Uterus (tissue), 2 donors: ENCODE measurements around the gene CCSER2.

Source experiments
- CTCF ChIP-seq, 4 experiments: fragments of 200-600 bp in 2 of 4; fragments of 450-650 bp in 2 of 4; sonication (generic) in 2 of 4; IDR thresholded peaks; one replicate each; pipeline ENCODE4 v1.5.1; 2016 to 2019; ENCODE audit warnings: antibody characterized with exemption in 4 of 4, mild to moderate bottlenecking in 2 of 4, moderate library complexity in 1 of 4
- POLR2A ChIP-seq, 2 donors: fragments of 450-650 bp; IDR thresholded peaks; one replicate each; pipeline ENCODE4 v1.6.1; 2016; ENCODE audit warnings: antibody characterized with exemption in 2 of 2, mild to moderate bottlenecking in 1 of 2, moderate library complexity in 1 of 2

GRCh38 chr10:84478679-84479078, 150.3 kb downstream of the CCSER2 start:
- TF ChIP-seq CTCF (IDR thresholded peaks at IDR 0.05) (no peak), POLR2A (IDR thresholded peaks at IDR 0.05) (no peak)
